Measurements from ENCODE around the gene GOLIM4. TPM values are rescaled to one million over a fixed set of nuclear protein-coding genes. Genes with fewer than 3 reads are reported as not detected.

Gene GOLIM4
- total and polyA plus RNA-seq, 2 of the 13 experiments (the other 11 are each of a cell fraction or from before 2014, with no cell fraction given) = 10.9 to 47.7 TPM

DNA sequence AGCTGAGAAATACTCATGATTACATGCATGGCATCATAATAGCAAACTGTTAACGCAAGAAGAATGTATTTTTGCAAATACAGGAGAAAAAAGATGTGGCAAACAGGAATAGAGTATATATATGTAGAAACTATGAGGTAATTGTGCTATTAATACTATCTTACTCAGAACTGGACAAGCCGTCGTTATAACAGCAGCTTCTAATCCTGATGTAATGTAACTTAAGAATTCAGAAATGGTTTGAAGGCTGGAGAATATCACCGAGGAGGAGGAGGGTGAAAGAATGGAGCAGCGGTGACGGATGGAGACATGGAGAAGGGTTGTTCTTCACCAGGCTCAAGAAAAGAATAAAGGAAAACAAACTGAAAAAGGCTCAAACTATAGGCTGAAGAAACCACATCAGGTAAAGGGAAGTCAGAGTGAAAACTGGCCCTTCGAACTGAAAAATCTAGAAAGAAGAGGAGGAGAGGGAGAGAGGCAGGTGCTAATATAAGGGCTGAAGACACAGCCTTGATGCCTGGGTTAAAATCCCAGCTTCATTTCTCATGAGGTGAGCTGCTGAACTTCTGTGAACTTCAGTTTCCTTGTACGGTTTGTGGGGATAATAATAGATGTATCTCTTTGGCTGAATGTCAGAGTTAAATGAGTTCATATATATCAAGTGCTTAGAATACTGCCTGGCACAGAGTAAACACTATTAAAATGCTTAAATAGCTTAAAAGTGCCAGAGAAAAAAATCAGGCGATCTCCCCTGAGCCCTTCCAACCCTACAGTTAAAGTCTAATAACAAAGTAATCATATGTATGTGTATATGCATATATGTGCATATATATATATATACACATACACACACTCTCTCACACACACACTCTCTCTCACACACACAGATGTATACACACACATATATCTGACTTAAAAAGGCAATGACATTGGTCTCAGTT lies 43.9 kb downstream of the GOLIM4 start:
- Histone ChIP-seq H2AFZ (ENCODE audit: low read length) (no peak overlapping the region), H3K36me3 (replicated peaks in 1 of 2; ENCODE audit: control insufficient read depth in 1 of 2, insufficient read depth in 2 of 2, low read length in 2 of 2) (0 out of 5 replicates have a peak, but pooled peaks cover 0 to 4% of the 10 kb centered on the region in 2 experiments), H4K20me1 (ENCODE audit: insufficient read depth, low read length) (0 out of 2 replicates have a peak, but pooled peaks cover 5% of the 10 kb centered on the region), H3K4me3 (replicated peaks in 1 of 3; ENCODE audit: insufficient read depth in 1 of 3, low read depth in 2 of 3, low read length in 3 of 3) (no peak overlapping the region), H3K27me3 (ENCODE audit: control insufficient read depth in 1 of 2, insufficient read depth in 2 of 2, low read length in 2 of 2) (no peaks in the 10 kb centered on the region), H3K4me1 (ENCODE audit: insufficient read depth, low read length) (peaks cover 7% of the 10 kb centered on the region), H3K9ac (ENCODE audit: insufficient read depth, low read depth, low read length) (no peak overlapping the region), H3K79me2 (ENCODE audit: insufficient read depth, low read length) (peaks cover 32% of the 10 kb centered on the region), H3K27ac (ENCODE audit: extremely low read length, insufficient read depth, low read length) (no peak overlapping the region), H3K4me2 (ENCODE audit: low read depth, low read length) (no peak overlapping the region), H3K9me3 (ENCODE audit: low read length) (peaks cover 5% of the 10 kb centered on the region; the same call in 1 of the 2 replicates)
- DNase-seq (ENCODE audit: low spot score) (no peak), ATAC-seq (no peak), FAIRE-seq (no peak)
- WGBS (ENCODE audit: low lambda C conversion rate) = 94% methylated on average over 9 of the region's 9 CpGs
- CTCF ChIA-PET (ENCODE audit: low intra/inter-chr PET ratio, low total read pairs) = no interaction called here
- intact Hi-C loops (cut with micrococcal nuclease; ENCODE audit: unreplicated experiment) (loop anchor here (2.0 kb wide), 1 partner anchor 77 kb away; no protein-coding TSS in a partner anchor), in situ Hi-C loops (cut with HindIII; ENCODE audit: extremely low pct_ligation_motif_present, low pct_unique_long_range_greater_than_20kb) (loop anchor here (5.0 kb wide), 1 partner anchor 110 kb away; no protein-coding TSS in a partner anchor)
- TF ChIP-seq PLRG1 (conservative IDR thresholded peaks at IDR 0.05) (no peak), REXO4 (CRISPR knock-in tag; IDR thresholded peaks at IDR 0.05; ENCODE audit: borderline replicate concordance) (no peak), ZNF607 (CRISPR knock-in tag; IDR thresholded peaks at IDR 0.05; ENCODE audit: borderline replicate concordance) (no peak), THYN1 (CRISPR knock-in tag; IDR thresholded peaks at IDR 0.05; ENCODE audit: borderline replicate concordance, low read depth) (no peak), SP4 (CRISPR knock-in tag; IDR thresholded peaks at IDR 0.05) (no peak), U2AF2 (IDR thresholded peaks at IDR 0.05; ENCODE audit: low read depth, low read length) (no peak), ZSCAN9 (CRISPR knock-in tag; IDR thresholded peaks at IDR 0.05; ENCODE audit: borderline replicate concordance) (no peak), NCOA5 (CRISPR knock-in tag; IDR thresholded peaks at IDR 0.05) (no peak)
- TF ChIP-seq, protein P1, sequence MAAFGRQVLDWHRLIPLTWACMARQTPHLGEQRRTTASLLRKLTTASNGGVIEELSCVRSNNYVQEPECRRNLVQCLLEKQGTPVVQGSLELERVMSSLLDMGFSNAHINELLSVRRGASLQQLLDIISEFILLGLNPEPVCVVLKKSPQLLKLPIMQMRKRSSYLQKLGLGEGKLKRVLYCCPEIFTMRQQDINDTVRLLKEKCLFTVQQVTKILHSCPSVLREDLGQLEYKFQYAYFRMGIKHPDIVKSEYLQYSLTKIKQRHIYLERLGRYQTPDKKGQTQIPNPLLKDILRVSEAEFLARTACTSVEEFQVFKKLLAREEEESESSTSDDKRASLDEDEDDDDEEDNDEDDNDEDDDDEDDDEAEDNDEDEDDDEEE (CRISPR knock-in tag; IDR thresholded peaks at IDR 0.05) = no peak
- TF ChIP-seq, protein P2, sequence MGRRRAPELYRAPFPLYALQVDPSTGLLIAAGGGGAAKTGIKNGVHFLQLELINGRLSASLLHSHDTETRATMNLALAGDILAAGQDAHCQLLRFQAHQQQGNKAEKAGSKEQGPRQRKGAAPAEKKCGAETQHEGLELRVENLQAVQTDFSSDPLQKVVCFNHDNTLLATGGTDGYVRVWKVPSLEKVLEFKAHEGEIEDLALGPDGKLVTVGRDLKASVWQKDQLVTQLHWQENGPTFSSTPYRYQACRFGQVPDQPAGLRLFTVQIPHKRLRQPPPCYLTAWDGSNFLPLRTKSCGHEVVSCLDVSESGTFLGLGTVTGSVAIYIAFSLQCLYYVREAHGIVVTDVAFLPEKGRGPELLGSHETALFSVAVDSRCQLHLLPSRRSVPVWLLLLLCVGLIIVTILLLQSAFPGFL (CRISPR knock-in tag; IDR thresholded peaks at IDR 0.05) = no peak
- TF ChIP-seq, protein P3, sequence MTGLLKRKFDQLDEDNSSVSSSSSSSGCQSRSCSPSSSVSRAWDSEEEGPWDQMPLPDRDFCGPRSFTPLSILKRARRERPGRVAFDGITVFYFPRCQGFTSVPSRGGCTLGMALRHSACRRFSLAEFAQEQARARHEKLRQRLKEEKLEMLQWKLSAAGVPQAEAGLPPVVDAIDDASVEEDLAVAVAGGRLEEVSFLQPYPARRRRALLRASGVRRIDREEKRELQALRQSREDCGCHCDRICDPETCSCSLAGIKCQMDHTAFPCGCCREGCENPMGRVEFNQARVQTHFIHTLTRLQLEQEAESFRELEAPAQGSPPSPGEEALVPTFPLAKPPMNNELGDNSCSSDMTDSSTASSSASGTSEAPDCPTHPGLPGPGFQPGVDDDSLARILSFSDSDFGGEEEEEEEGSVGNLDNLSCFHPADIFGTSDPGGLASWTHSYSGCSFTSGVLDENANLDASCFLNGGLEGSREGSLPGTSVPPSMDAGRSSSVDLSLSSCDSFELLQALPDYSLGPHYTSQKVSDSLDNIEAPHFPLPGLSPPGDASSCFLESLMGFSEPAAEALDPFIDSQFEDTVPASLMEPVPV (CRISPR knock-in tag; IDR thresholded peaks at IDR 0.05) = no peak
- BruUV-seq (replicated peaks) = no TSS peak
- POLR2A ChIA-PET = no interaction called here

Data from HepG2 (cell line).